PC-9 (cell line): Measurements from ENCODE around the gene MTA1.

Experiments used
- CTCF ChIP-seq: fragments of 200-600 bp; sonication (generic); conservative IDR thresholded peaks from 2 replicates; pipeline ENCODE4 v1.6.1; 2017; ENCODE audit warnings: mixed run types, antibody characterized with exemption, mild to moderate bottlenecking, moderate library complexity
- EZH2 ChIP-seq: fragments of 200-600 bp; sonication (generic); IDR thresholded peaks from 2 replicates; pipeline ENCODE4 v1.8.0; 2017; ENCODE audit warnings: antibody characterized with exemption, low read depth

GRCh38 chr14:105503935-105504692 is 84.5 kb downstream of the MTA1 start:
- TF ChIP-seq CTCF = no peak
- TF ChIP-seq EZH2 = no peak
